Stomach (tissue), 9 donors: ENCODE results near the gene FCRL3. TPM values are rescaled to one million over a fixed set of nuclear protein-coding genes. Genes with fewer than 3 reads are reported as not detected.

ENCODE experiments used
- DNase-seq, 2 donors: peaks; one replicate each; pipeline versions ENCODE4 v3.0.0 to v3.0.0-alpha.2; 2013 to 2019
- H3K27ac ChIP-seq, 5 donors: fragments of 200-600 bp in 4 of 5; sonication (generic) in 4 of 5; one replicate each; pipeline ENCODE4 v1.5.1; 2013 to 2019; ENCODE audit warnings: mild to moderate bottlenecking in 1 of 5, moderate library complexity in 1 of 5
- H3K27me3 ChIP-seq, 3 donors: fragments of 200-600 bp; sonication (generic); one replicate each; pipeline ENCODE4 v1.5.1; 2017 to 2019; ENCODE audit warnings: mixed run types in 1 of 3
- H3K36me3 ChIP-seq, 4 donors: fragments of 200-600 bp; sonication (generic); 1 replicate in 3 of 4; 2 replicates in 1 of 4; pipeline ENCODE4 v1.5.1; 2016 to 2019
- H3K4me1 ChIP-seq, 4 donors: fragments of 200-600 bp; sonication (generic); one replicate each; pipeline ENCODE4 v1.5.1; 2016 to 2019
- H3K4me3 ChIP-seq, 4 donors: fragments of 200-600 bp; sonication (generic) in 3 of 4; one replicate each; pipeline ENCODE4 v1.5.1; 2016 to 2019; ENCODE audit warnings: mild to moderate bottlenecking in 1 of 4
- H3K9me3 ChIP-seq, 4 donors: fragments of 200-600 bp; sonication (generic); one replicate each; pipeline ENCODE4 v1.5.1; 2016 to 2019
- CTCF ChIP-seq, 7 experiments: fragments of 450-650 bp in 4 of 7; fragments of 200-600 bp in 3 of 7; sonication (generic) in 3 of 7; IDR thresholded peaks; one replicate each; pipeline ENCODE4 v1.5.1; 2016 to 2019; ENCODE audit warnings: antibody characterized with exemption in 7 of 7, control low read depth in 2 of 7, mild to moderate bottlenecking in 1 of 7
- EP300 ChIP-seq: sonication (generic); formaldehyde crosslinking; IDR thresholded peaks from one replicate; pipeline ENCODE4 v1.6.1; 2017; ENCODE audit warnings: antibody characterized with exemption
- POLR2A ChIP-seq, 4 donors: fragments of 450-650 bp; IDR thresholded peaks; one replicate each; pipeline ENCODE4 v1.6.1; 2016; ENCODE audit warnings: antibody characterized with exemption in 4 of 4, control low read depth in 2 of 4, mild to moderate bottlenecking in 1 of 4, moderate library complexity in 1 of 4
- POLR2AphosphoS5 ChIP-seq, 3 donors: sonication (generic); formaldehyde crosslinking; IDR thresholded peaks; one replicate each; pipeline ENCODE4 v1.6.1; 2016; ENCODE audit warnings: antibody characterized with exemption in 3 of 3
- WGBS, 5 donors: extraction: QIAGEN DNeasy Blood & Tissue Kit in 3 of 5; methylation state at CpG; one replicate each; pipeline versions ENCODE4 v1.1.5 to v1.1.7; 2013 to 2018; 5-methylcytosine and 5-hydroxymethylcytosine counted together
- intact Hi-C: fragments of 100-400 bp; cut with DNase I; formaldehyde crosslinking; loops from one replicate; pipeline ENCODE4 v1.15.1; 2023; ENCODE audit warnings: low total_unique reads
- polyA plus RNA-seq, 3 donors: library from polyadenylated mRNA; stranded (reverse); fragments of 200-250 nt; gene quantifications; one replicate each; pipeline ENCODE4 v1.2.3, GENCODE V29; 2013
- total RNA-seq, 5 donors: library from RNA; depleted of rRNA; stranded (reverse); fragments of >200 nt; gene quantifications; one replicate each; pipeline versions ENCODE4 v1.1.0 to v1.2.3, GENCODE V29; 2014 to 2016
- donor health status: healthy with polysubstance abuse.
- donor health status: Bipolar disorder and iron deficiency.
- donor health status: healthy.

FCRL3 gene
- total and polyA plus RNA-seq, 8 donors: 0.30 to 0.55 TPM; not detected in 6

GRCh38 chr1:157653494-157653873 is 47.1 kb downstream of the FCRL3 start:
- H3K9me3 ChIP-seq: no peaks in the 10 kb centered on the region
- intact Hi-C loops: no loop called here
- H3K27me3 ChIP-seq: peaks cover 0 to 7% (median 0%) of the 10 kb centered on the region in 3 donors
- no peak for DNase-seq
- H3K4me1 ChIP-seq: no peaks in the 10 kb centered on the region
- H3K36me3 ChIP-seq: no peaks in the 10 kb centered on the region
- WGBS, 5 donors: 27 to 72% (median 62%) methylated on average over 3 of the region's 3 CpGs
- no peak overlapping the region for H3K27ac ChIP-seq
- no peak overlapping the region for H3K4me3 ChIP-seq
- TF ChIP-seq CTCF (IDR thresholded peaks at IDR 0.05) (no peak), POLR2AphosphoS5 (IDR thresholded peaks at IDR 0.05) (no peak), POLR2A (IDR thresholded peaks at IDR 0.05) (no peak), EP300 (no peak)

GRCh38 chr1:157652859-157653493 is 47.6 kb downstream of the FCRL3 start:
- Histone ChIP-seq H3K27ac (no peak overlapping the region), H3K9me3 (no peaks in the 10 kb centered on the region), H3K27me3 (peaks cover 0 to 7% (median 0%) of the 10 kb centered on the region in 3 donors), H3K4me3 (no peak overlapping the region), H3K36me3 (no peaks in the 10 kb centered on the region), H3K4me1 (no peaks in the 10 kb centered on the region)
- TF ChIP-seq CTCF (IDR thresholded peaks at IDR 0.05) (no peak), EP300 (no peak), POLR2AphosphoS5 (IDR thresholded peaks at IDR 0.05) (no peak), POLR2A (IDR thresholded peaks at IDR 0.05) (no peak)
- peak in 1 of 2 donors; percentile 11 for DNase-seq
- 67 to 81% (median 72%) methylated on average over 5 of the region's 5 CpGs for WGBS, 5 donors
- intact Hi-C loops: no loop called here

- intact Hi-C loops: no loop called here
- H3K36me3 ChIP-seq: no peaks in the 10 kb centered on the region
- 83 to 97% (median 90%) methylated on average over 3 of the region's 3 CpGs for WGBS, 5 donors
- H3K27me3 ChIP-seq: peaks cover 0 to 14% (median 0%) of the 10 kb centered on the region in 3 donors
- H3K27ac ChIP-seq: no peak overlapping the region
- H3K4me1 ChIP-seq: no peaks in the 10 kb centered on the region
- TF ChIP-seq POLR2AphosphoS5 (IDR thresholded peaks at IDR 0.05) (no peak), CTCF (IDR thresholded peaks at IDR 0.05) (no peak), EP300 (no peak), POLR2A (IDR thresholded peaks at IDR 0.05) (no peak)
- H3K4me3 ChIP-seq: no peak overlapping the region
- DNase-seq: no peak
- no peaks in the 10 kb centered on the region for H3K9me3 ChIP-seq
Measured at GRCh38 chr1:157648317-157648716, 52.3 kb downstream of the FCRL3 start.

- Histone ChIP-seq H3K36me3 (no peaks in the 10 kb centered on the region), H3K27me3 (peaks cover 0 to 14% (median 0%) of the 10 kb centered on the region in 3 donors), H3K4me3 (no peak overlapping the region), H3K27ac (no peak overlapping the region), H3K4me1 (no peaks in the 10 kb centered on the region), H3K9me3 (no peaks in the 10 kb centered on the region)
- no peak for TF ChIP-seq EP300
- no peak for TF ChIP-seq CTCF (IDR thresholded peaks at IDR 0.05)
- TF ChIP-seq POLR2A (IDR thresholded peaks at IDR 0.05): no peak
- no peak for TF ChIP-seq POLR2AphosphoS5 (IDR thresholded peaks at IDR 0.05)
- intact Hi-C loops: no loop called here
- DNase-seq: no peak
Measured at GRCh38 chr1:157646144-157646543, 54.4 kb downstream of the FCRL3 start.
